ENCODE results near the gene EHD2.

EHD2 gene

DNA sequence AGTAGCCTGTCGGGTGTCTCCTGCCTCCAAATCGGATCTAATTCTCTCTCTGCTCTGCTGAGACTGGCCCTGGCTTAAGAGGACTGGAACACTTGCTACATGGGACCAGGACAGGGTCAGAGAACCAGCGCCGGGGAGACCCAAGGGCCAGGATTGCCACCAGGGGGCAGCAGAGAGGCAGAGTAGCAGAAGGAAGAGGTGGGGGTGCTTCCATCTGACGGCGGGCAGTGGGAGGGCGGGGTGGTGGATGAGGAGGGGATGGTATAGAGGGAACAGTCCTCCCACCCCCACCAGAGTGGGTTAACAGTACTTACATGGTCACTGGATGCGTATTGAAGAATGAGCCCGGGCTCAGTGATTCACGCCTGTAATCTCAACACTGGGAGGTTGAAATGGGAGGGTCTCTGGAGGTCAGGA lies 77.2 kb downstream of the EHD2 start:
- TF ChIP-seq, protein P1, sequence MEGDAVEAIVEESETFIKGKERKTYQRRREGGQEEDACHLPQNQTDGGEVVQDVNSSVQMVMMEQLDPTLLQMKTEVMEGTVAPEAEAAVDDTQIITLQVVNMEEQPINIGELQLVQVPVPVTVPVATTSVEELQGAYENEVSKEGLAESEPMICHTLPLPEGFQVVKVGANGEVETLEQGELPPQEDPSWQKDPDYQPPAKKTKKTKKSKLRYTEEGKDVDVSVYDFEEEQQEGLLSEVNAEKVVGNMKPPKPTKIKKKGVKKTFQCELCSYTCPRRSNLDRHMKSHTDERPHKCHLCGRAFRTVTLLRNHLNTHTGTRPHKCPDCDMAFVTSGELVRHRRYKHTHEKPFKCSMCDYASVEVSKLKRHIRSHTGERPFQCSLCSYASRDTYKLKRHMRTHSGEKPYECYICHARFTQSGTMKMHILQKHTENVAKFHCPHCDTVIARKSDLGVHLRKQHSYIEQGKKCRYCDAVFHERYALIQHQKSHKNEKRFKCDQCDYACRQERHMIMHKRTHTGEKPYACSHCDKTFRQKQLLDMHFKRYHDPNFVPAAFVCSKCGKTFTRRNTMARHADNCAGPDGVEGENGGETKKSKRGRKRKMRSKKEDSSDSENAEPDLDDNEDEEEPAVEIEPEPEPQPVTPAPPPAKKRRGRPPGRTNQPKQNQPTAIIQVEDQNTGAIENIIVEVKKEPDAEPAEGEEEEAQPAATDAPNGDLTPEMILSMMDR (IDR thresholded peaks at IDR 0.05; ENCODE audit: control insufficient read depth, insufficient read depth, low read depth, low read length, missing control alignments): peak; percentile 96
- H3K4me3 ChIP-seq (ENCODE audit: control insufficient read depth, low read depth, low read length): no peak overlapping the region
- no peak for DNase-seq (ENCODE audit: low read depth)

DNA sequence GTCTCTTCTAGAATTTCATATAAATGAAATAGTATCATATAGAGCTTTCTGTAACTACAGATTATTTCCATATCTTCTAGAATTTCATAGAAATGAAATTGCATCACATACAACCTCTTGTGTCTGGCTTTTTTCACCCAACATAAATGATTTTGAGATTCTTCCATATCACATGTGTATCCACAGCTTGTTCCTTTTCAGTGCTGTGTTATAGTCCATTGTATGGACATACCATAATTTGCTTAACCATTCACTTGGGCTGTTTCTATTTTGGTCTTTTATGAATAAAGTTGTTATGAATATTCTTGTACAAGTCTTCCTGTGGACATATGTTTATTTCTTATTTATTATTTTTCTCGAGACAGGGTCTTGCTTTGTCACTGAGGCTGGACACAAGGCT lies 79.4 kb downstream of the EHD2 start:
- TF ChIP-seq, protein P1 (IDR thresholded peaks at IDR 0.05; ENCODE audit: control insufficient read depth, insufficient read depth, low read depth, low read length, missing control alignments): no peak
- DNase-seq (ENCODE audit: low read depth): no peak
- no peak overlapping the region for H3K4me3 ChIP-seq (ENCODE audit: control insufficient read depth, low read depth, low read length)

Data from AG09309 (cell line).